HG03159 (cell line): ENCODE results near the gene MPND.
A peak's percentile ranks its signal among the peaks of the same experiment; 100 is the strongest.
"Not testable (repeated sequence)": the region's sequence is repeated elsewhere in the genome, so short reads cannot be mapped to it uniquely, and the experiment has no call there.

Source experiments
- ATAC-seq: cut with Tn5 transposase; IDR thresholded peaks from one replicate; pipeline ENCODE4 v1.9.1; 2021; ENCODE audit warnings: mild to moderate bottlenecking, moderate library complexity; ENCODE audit not compliant: unreplicated experiment

The MPND gene

DNA sequence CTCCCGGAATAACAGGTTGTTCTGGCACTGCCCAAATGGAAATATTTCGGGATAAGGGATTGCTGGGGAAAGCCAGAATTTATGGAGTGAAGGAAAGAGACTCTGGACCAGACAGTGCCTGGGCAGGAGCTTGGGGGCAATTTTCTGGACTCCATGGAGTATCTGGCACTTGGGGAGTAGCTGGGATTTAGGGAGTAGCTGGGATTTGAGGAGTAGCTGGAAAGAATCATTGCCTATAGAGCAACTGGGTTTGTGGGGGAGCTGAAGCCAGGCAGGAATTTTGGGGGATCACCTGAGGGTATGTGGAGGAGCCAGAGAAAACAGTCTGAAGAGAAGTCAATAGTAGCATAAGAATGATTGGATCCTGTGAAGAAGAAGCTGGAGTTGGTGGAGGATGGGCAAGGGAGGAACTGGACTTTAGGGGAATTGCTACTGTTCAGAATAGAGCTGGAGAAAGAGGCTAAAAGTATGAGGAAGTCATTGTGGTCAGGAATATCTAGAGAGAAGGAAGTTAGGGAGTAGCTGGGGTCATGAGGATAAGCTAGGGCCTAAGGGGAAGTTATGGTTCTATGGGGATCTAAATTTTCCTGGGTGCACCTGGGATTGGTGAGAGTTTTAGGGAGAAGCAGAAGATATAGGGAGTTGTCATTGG, 24.2 kb upstream of the MPND start:
- ATAC-seq: no peak

- ATAC-seq: no peak
These were observed 22.9 kb upstream of the MPND start for GRCh38 chr19:4320419-4320818.

DNA sequence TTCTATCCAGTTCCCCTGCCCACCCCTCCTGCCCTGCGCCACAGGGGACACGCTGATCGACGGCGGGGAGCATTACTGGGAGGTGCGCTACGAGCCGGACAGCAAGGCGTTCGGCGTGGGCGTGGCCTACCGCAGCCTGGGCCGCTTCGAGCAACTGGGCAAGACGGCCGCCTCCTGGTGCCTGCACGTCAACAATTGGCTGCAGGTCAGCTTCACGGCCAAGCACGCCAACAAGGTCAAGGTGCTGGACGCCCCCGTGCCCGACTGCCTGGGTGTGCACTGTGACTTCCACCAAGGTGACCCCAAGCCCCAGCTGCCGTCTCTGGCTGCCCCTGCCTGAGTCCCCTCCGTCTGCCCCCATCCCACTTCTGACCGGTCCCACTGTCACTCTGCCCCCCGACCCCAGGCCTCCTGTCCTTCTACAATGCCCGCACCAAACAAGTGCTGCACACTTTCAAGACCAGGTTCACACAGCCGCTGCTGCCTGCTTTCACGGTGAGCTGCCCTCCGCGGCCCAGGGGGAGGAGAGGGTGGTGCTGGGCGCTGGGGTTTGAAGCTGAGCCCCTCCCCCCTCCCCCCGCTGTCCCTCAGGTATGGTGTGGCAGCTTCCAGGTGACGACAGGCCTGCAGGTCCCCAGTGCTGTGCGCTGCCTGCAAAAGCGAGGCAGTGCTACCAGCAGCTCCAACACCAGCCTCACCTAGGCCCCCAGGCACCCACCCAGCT, 20.3 kb upstream of the MPND start:
- ATAC-seq: no peak

- ATAC-seq: no peak
These were observed 19.7 kb upstream of the MPND start for GRCh38 chr19:4323692-4324091.

DNA sequence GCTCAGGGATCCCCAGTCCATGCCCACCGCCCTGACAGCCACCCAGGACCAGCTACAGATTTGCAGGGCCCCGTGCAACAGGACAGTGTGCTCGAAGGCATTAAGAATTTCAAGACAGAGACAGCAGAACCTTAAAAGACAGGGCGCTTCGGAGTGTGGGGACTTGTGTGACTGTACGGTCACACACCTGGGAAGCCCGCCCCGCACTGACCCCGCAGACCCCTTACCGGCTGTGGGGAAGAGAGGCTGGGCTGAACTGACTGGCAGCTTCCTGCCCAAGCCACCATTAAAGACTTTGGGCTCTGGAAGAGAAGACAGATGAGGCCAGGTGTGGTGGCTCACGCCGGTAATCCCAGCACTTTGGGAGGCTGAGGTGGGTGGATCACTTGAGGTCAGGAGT, 19.1 kb upstream of the MPND start:
- no peak for ATAC-seq

- no peak for ATAC-seq
These were observed 17.0 kb upstream of the MPND start for GRCh38 chr19:4326215-4326836.

GRCh38 chr19:4326837-4327251, 16.5 kb upstream of the MPND start:
- no peak for ATAC-seq

DNA sequence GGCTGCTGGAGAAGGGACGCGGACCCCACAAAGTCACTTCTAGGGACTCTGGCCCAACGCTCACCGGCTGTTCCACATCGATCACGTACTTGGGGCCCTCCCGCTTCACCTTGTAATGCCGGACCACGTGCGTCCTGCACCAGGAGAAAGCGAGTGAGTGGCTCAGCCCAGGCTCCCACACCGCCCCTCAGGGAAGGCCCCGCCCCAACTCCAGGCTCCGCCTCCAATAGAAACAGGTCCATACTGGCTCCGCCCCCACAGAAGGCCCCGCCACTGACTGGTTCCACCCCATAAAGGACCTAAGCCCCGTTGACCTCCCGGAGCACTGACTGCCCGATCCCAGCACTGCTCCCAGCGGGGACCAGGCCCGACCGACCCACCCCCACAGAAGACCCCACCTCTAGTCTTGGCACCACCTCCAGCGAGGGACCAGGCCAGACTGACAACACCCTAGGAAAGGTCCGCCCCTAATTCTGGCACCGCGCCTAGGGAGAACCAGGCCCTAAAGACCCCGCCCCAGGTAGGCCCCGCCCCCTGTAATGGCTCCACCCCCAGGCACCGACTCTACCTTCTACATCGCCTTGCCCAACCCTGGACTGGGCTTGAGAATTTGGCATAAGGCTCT, 16.0 kb upstream of the MPND start:
- peak; percentile 3 for ATAC-seq

- ATAC-seq: peak; percentile 3
These were observed 15.5 kb upstream of the MPND start for GRCh38 chr19:4327877-4328242.

DNA sequence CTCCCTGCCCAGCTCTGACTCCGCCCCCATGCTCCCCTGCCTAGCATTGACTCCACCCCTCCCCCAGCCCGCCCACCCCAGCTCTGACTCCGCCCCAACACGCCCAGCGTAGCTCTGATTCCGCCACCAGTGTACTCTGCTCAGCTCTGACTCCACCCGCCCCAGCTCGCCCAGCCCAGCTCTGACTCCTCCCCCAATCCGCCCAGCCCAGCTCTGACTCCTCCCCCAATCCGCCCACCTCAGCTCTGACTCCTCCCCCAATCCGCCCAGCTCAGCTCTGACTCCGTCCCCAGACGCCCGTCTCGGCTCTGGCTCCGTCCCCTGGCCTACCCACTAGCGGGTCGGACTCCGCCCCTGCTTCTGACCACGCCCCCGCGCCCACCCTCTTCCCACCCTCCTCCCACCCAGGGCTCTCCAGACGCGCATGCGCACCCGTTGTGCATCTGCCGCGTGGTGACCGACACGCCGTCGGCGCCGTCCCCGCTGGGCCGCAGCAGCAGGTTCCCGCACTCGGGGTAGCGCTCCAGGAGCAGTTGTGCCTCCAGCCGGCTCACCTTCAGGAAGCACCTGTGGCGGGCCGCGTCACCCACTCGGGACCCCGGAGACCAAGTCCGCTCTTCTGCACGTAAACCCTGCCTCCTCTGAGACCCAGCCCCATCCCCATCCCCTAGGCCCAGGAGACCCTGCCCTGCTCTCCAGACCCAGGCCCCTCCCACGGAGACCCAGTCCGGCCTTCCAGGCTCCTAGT, 14.9 kb upstream of the MPND start:
- ATAC-seq: peak; percentile 74

DNA sequence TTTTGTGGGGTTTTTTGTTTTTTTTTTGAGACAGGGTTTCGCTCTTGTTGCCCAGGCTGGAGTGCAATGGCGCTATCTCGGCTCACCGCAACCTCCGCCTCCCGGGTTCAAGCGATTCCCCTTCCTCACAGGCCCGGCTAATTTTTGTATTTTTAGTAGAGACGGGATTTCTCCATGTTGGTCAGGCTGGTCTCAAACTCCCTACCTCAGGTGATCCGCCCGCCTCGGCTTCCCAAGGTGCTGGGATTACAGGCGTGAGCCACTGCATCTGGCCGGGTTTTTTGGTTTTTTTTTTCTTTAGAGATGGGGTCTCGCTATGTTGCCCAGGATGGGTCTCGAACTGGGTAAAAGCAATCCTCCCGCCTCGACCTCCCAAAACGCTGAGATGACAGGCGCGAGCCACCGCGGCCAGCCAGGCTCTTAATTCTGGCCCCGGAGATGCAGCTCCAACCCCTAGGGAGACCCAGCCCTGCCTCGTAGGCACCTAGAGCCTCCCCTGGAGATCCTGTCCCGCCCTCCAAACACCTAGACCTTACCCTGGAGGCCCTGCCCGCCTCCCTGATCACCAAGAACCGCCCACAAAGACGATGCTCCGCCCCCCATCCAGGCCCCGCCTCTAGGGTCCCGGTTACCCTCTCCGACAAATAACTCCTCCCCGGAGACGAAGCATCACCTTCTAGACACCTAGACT, 14.2 kb upstream of the MPND start:
- ATAC-seq: not testable (repeated sequence)

DNA sequence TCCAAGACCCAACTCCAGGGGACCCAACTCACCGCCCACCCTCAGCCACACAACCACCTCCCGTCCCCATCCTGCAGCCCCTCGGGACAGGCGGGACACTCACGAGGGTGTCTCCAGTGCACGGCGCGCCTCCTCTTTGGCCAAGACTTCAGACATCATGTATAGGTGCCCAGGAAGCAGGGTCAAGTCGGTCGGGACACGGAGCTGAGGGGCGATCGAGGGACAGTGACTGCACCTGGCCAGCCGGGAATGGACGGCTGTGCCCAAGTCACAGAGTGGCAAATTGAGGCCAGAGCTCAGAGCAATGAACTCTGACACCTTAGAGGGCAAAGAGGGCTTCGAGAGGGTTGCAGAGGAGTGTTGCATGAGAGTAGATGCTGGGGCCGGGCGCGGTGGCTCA, 13.5 kb upstream of the MPND start:
- no peak for ATAC-seq

- no peak for ATAC-seq
These were observed 8.3 kb upstream of the MPND start for GRCh38 chr19:4334929-4335570.

- no peak for ATAC-seq
These were observed 5.4 kb upstream of the MPND start for GRCh38 chr19:4337906-4338440.

DNA sequence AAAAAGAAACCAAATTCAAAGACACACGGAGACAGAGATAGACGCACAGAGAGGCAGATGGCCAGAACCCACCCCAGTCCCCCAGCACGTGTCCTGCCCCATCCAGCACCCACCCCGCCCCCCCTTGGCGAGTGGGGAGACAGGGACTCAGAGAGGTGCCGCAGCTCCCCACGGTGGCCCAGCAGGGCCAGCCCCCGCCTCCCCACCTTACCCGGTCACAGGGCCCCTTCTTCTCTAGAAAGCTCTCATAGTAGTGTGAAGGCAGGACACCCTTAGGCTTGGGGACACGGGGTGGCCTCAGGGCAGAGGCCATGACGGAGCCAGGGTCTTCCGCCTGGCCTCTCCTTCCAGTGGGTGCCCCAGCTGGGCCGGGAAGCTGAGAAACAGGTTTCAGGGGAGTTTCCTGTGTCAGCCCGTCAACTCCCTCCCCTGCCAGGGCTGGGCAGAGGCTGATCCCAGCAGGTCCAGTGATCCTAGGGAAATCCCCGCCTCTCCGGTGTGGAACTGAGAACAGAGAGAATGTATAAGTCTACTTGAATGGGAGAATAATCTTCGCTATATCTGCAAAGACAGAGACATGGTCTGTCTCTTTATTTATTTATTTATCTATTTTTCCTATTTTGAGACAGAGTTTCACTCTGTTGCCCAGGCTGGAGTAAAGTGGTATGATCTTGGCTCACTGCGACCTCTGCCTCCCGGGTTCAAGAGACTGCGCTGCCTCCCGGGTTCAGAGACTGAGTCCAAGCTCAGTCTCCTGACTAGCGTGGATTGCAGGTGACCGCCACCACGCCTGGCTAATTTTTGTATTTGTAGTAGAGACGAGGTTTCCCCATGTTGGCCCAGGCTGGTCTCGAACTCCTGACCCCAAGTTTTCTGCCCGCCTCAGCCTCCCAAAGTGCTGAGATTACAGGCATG, 4.7 kb upstream of the MPND start, which contains the start of gene STAP2:
Gene STAP2, minus strand, starts transcription at position 387 of the 915 bp plus-strand sequence. Its CDS starts 74 bp downstream, at position 313.
- ATAC-seq: no peak

- no peak for ATAC-seq
These were observed 1.1 kb upstream of the MPND start for GRCh38 chr19:4342314-4342614.

DNA sequence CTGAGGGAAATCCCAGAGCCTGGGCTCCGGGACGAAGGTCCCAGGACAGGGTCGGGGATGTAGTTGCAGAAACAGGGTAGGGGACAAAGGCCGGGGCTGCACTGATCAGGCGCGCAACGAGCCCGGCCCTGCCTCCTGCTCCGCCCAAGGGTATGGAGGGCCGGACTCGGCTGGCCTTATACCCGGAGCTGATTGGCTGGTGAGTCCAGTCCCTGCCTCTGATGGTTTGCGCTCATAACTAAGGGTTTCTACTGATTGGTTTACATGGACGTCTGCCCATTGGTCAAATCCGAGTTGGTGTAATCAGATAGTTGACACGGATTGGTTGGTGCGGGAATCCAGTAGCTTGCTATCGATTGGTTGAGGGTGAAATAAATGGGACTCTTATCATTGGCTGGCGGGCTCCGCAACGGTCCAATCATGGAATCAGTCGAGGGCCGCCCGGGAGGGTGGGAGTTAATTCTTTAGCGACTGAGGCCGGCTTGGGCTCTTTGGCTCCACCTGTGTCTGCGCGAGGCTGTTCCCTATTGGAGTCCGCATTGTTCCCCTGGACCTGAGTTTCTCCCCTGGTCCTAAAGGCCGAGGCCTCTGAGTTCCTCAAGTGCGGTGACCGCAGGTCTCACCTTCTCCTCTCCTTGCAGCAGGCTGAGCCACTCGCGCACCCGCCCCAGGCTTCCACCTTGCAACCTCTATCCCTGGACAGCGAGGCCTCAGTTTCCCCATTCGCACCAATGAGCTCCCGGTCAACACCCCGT, 570 bp upstream of the MPND start:
- ATAC-seq: peak; percentile 85
